Keratinocyte (primary cell): ENCODE measurements around the gene KIF2B. TPM values are rescaled to one million over a fixed set of nuclear protein-coding genes. Genes with fewer than 3 reads are reported as not detected.

Experiments
- DNase-seq: peaks from one replicate; pipeline ENCODE4 v3.0.0-alpha.2; 2011; ENCODE audit warnings: low read depth, missing footprints, low spot score
- FAIRE-seq: peaks from 2 replicates; lab custom pipeline; 2011; peaks lifted over from hg19 to GRCh38; lab: Jason Lieb, UNC
- H2AFZ ChIP-seq: 2 replicates; pipeline ENCODE4 v1.6.0; 2012; ENCODE audit warnings: low read length, control low read depth, inconsistent platforms; ENCODE audit not compliant: control insufficient read depth
- H3K27ac ChIP-seq: 2 replicates; pipeline ENCODE4 v1.5.1; 2011; ENCODE audit warnings: low read length; ENCODE audit not compliant: control insufficient read depth, insufficient read depth
- H3K27me3 ChIP-seq: 3 replicates; pipeline ENCODE4 v1.6.0; 2011; ENCODE audit warnings: low read length; ENCODE audit not compliant: control insufficient read depth, insufficient read depth; ENCODE audit errors: extremely low read depth
- H3K36me3 ChIP-seq, 2 experiments: 2 replicates in 1 of 2; 3 replicates in 1 of 2; pipeline ENCODE4 v1.5.1; 2011; ENCODE audit warnings: low read length in 2 of 2, mild to moderate bottlenecking in 1 of 2; ENCODE audit not compliant: control insufficient read depth in 2 of 2, insufficient read depth in 2 of 2; ENCODE audit errors: extremely low read depth in 1 of 2
- H3K4me1 ChIP-seq: 3 replicates; pipeline ENCODE4 v1.5.1; 2011; ENCODE audit warnings: low read length; ENCODE audit not compliant: control insufficient read depth, insufficient read depth; ENCODE audit errors: extremely low read depth
- H3K4me2 ChIP-seq: 3 replicates; pipeline ENCODE4 v1.6.0; 2011; ENCODE audit warnings: low read depth, low read length; ENCODE audit not compliant: control insufficient read depth, insufficient read depth; ENCODE audit errors: extremely low read depth
- H3K4me3 ChIP-seq, 3 experiments: fragments of 200-600 bp in 1 of 3; sonication (generic) in 1 of 3; 2 replicates in 2 of 3; 3 replicates in 1 of 3; pipeline ENCODE4 v1.5.1; 2011 to 2016; ENCODE audit warnings: low read length in 3 of 3, mild to moderate bottlenecking in 3 of 3, control low read depth in 2 of 3, inconsistent platforms in 1 of 3, low read depth in 1 of 3, mixed read lengths in 1 of 3, mixed run types in 1 of 3, moderate library complexity in 1 of 3; ENCODE audit not compliant: control insufficient read depth in 2 of 3, insufficient read depth in 2 of 3; ENCODE audit errors: extremely low read depth in 1 of 3
- H3K79me2 ChIP-seq: 2 replicates; pipeline ENCODE4 v1.6.0; 2012; ENCODE audit warnings: low read length; ENCODE audit not compliant: control insufficient read depth, insufficient read depth
- H3K9ac ChIP-seq: 3 replicates; pipeline ENCODE4 v1.6.0; 2011; ENCODE audit warnings: low read length; ENCODE audit not compliant: control insufficient read depth, insufficient read depth; ENCODE audit errors: extremely low read depth
- H3K9me1 ChIP-seq: 3 replicates; pipeline ENCODE4 v1.6.0; 2011; ENCODE audit warnings: low read length; ENCODE audit not compliant: control insufficient read depth, insufficient read depth; ENCODE audit errors: extremely low read depth
- H3K9me3 ChIP-seq: 2 replicates; pipeline ENCODE4 v1.5.1; 2012; ENCODE audit warnings: low read depth, low read length; ENCODE audit not compliant: control insufficient read depth
- H4K20me1 ChIP-seq: 3 replicates; pipeline ENCODE4 v1.6.0; 2011; ENCODE audit warnings: low read length; ENCODE audit not compliant: control insufficient read depth, insufficient read depth; ENCODE audit errors: extremely low read depth
- CTCF ChIP-seq, 3 experiments: IDR thresholded peaks in 1 of 3; conservative IDR thresholded peaks in 1 of 3; optimal IDR thresholded peaks in 1 of 3; 2 replicates in 2 of 3; 3 replicates in 1 of 3; pipeline versions ENCODE3 to v1.5.1; 2011; ENCODE audit warnings: low read length in 3 of 3, mild to moderate bottlenecking in 3 of 3, moderate library complexity in 2 of 3, control low read depth in 1 of 3, inconsistent platforms in 1 of 3; ENCODE audit not compliant: insufficient read depth in 2 of 3; ENCODE audit errors: extremely low read depth in 1 of 3
- EZH2 ChIP-seq: IDR thresholded peaks from one replicate; pipeline ENCODE4 v1.6.1; 2012; ENCODE audit warnings: inconsistent platforms, mild to moderate bottlenecking, low read length, moderate library complexity
- dilution Hi-C: fragments of 300-500 bp; cut with MboI; formaldehyde crosslinking; loops from one replicate; pipeline ENCODE4 v1.7.0; 2020; ENCODE audit warnings: low sequenced_read_pairs; ENCODE audit not compliant: extremely low pct_ligation_motif_present
- polyA plus RNA-seq, 5 experiments: library from polyadenylated mRNA; depleted of rRNA in 3 of 5; stranded (reverse) in 3 of 5; stranded (forward) in 1 of 5; unstranded in 1 of 5; fragments of >200 nt; gene quantifications; 1 replicate in 1 of 5; 2 replicates in 3 of 5; 3 replicates in 1 of 5; pipeline versions ENCODE4 v1.2.1 to v1.2.3, GENCODE V29; 2011 to 2012; ENCODE audit warnings: missing spikeins in 2 of 5, low read depth in 1 of 5, low replicate concordance in 1 of 5

The KIF2B gene
- polyA plus RNA-seq, 1 donor (not counting 4 experiments of a cell fraction or from before 2014, with no cell fraction given) = not detected

DNA sequence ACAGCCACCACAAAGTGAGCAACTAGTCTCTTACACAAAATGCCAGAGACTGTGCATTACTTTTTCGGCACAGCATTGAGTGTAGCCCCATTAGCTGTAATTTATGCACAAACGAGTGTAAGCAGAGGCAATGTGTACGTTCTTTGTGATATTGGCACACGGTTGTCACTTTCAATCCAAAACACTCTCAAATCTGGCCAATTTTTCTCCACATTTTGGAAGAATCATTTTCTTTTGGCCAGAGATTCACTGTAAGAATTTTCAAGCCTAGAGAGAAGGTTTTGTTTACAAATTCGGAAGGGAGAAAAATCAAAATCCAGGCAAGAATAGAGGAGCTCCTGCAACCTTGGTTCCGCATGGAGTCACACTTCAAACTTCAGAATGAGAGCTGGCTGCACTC is 15.4 kb upstream of the KIF2B start:
- H3K9me1 ChIP-seq = no peaks in the 10 kb centered on the region
- dilution Hi-C loops = no loop called here
- FAIRE-seq = no peak

GRCh38 chr17:53818271-53818670 is 4.5 kb upstream of the KIF2B start:
- TF ChIP-seq CTCF (optimal IDR thresholded peaks at IDR 0.05 in 1 of 3, IDR thresholded peaks at IDR 0.05 in 1 of 3, conservative IDR thresholded peaks at IDR 0.05 in 1 of 3; ENCODE audit: extremely low read depth in 1 of 3, insufficient read depth in 2 of 3, low read length in 3 of 3) (no peak), EZH2 (no peak)
- Histone ChIP-seq H3K27ac (no peak overlapping the region), H3K4me3 (no peak overlapping the region), H4K20me1 (no peaks in the 10 kb centered on the region), H3K27me3 (no peaks in the 10 kb centered on the region), H2AFZ (no peak overlapping the region), H3K9me3 (no peaks in the 10 kb centered on the region), H3K79me2 (no peaks in the 10 kb centered on the region), H3K4me2 (no peak overlapping the region), H3K4me1 (no peaks in the 10 kb centered on the region), H3K9me1 (no peaks in the 10 kb centered on the region), H3K9ac (no peak overlapping the region), H3K36me3 (no peaks in the 10 kb centered on the region)
- FAIRE-seq (no peak), DNase-seq (no peak)
- dilution Hi-C loops = no loop called here

More for the DNA sequence above, 15.4 kb upstream of the KIF2B start:
- H3K9ac ChIP-seq = no peak overlapping the region
- TF ChIP-seq CTCF (optimal IDR thresholded peaks at IDR 0.05 in 1 of 3, IDR thresholded peaks at IDR 0.05 in 1 of 3, conservative IDR thresholded peaks at IDR 0.05 in 1 of 3; ENCODE audit: extremely low read depth in 1 of 3, insufficient read depth in 2 of 3, low read length in 3 of 3) = no peak
- no peak for TF ChIP-seq EZH2
- no peak overlapping the region for H3K4me3 ChIP-seq
- no peaks in the 10 kb centered on the region for H4K20me1 ChIP-seq
- H3K9me3 ChIP-seq = no peaks in the 10 kb centered on the region
- no peak overlapping the region for H3K27ac ChIP-seq
- H3K27me3 ChIP-seq = no peaks in the 10 kb centered on the region
- no peaks in the 10 kb centered on the region for H3K79me2 ChIP-seq
- H3K4me1 ChIP-seq = no peaks in the 10 kb centered on the region
- no peaks in the 10 kb centered on the region for H3K36me3 ChIP-seq
- H2AFZ ChIP-seq = peak overlapping the region; percentile 81
- DNase-seq = no peak
- peak overlapping the region; percentile 35 for H3K4me2 ChIP-seq
